ENCODE results near the gene ARL6IP5.

ARL6IP5 gene

GRCh38 chr3:69137005-69137404 lies 52.3 kb downstream of the ARL6IP5 start:
- DNase-seq (ENCODE audit: insufficient read length, low spot score) (no peak), FAIRE-seq (no peak)
- no peak for TF ChIP-seq CTCF (IDR thresholded peaks at IDR 0.05; ENCODE audit: insufficient read depth, missing control alignments)

GRCh38 chr3:69137412-69137811 lies 52.7 kb downstream of the ARL6IP5 start:
- TF ChIP-seq CTCF (IDR thresholded peaks at IDR 0.05; ENCODE audit: insufficient read depth, missing control alignments) = no peak
- FAIRE-seq (no peak), DNase-seq (ENCODE audit: insufficient read length, low spot score) (no peak)

- DNase-seq (ENCODE audit: insufficient read length, low spot score) (no peak), FAIRE-seq (no peak)
- TF ChIP-seq CTCF (IDR thresholded peaks at IDR 0.05; ENCODE audit: insufficient read depth, missing control alignments) = no peak
Measured at GRCh38 chr3:69141313-69141712, 56.6 kb downstream of the ARL6IP5 start.

GRCh38 chr3:69142090-69142489 lies 57.4 kb downstream of the ARL6IP5 start:
- no peak for DNase-seq (ENCODE audit: insufficient read length, low spot score)
- no peak for TF ChIP-seq CTCF (IDR thresholded peaks at IDR 0.05; ENCODE audit: insufficient read depth, missing control alignments)
- FAIRE-seq = no peak

- DNase-seq (ENCODE audit: insufficient read length, low spot score) (no peak), FAIRE-seq (no peak)
- no peak for TF ChIP-seq CTCF (IDR thresholded peaks at IDR 0.05; ENCODE audit: insufficient read depth, missing control alignments)
Measured at GRCh38 chr3:69142797-69143454, 58.2 kb downstream of the ARL6IP5 start.

GRCh38 chr3:69143612-69144011 lies 58.9 kb downstream of the ARL6IP5 start:
- FAIRE-seq (no peak), DNase-seq (ENCODE audit: insufficient read length, low spot score) (no peak)
- TF ChIP-seq CTCF (IDR thresholded peaks at IDR 0.05; ENCODE audit: insufficient read depth, missing control alignments) = no peak

- no peak for TF ChIP-seq CTCF (IDR thresholded peaks at IDR 0.05; ENCODE audit: insufficient read depth, missing control alignments)
- no peak for DNase-seq (ENCODE audit: insufficient read length, low spot score)
- FAIRE-seq = no peak
Measured at GRCh38 chr3:69144631-69145245, 60.0 kb downstream of the ARL6IP5 start.
